Right cardiac atrium (tissue), 5 donors: ENCODE data around the gene FBLN1. TPM values are rescaled to one million over a fixed set of nuclear protein-coding genes. Genes with fewer than 3 reads are reported as not detected.

Experiments
- ATAC-seq, 2 donors: fragments of 200-7000 bp; cut with Tn5 transposase; one replicate each; pipeline versions ENCODE4 v1.8.0 to v1.9.1; 2020; ENCODE audit warnings: moderate library complexity in 2 of 2, mild to moderate bottlenecking in 1 of 2
- DNase-seq, 3 donors: peaks; one replicate each; pipeline ENCODE4 v3.0.0-alpha.2; 2020
- H3K27ac ChIP-seq: one replicate; pipeline ENCODE4 v1.5.1; 2013; ENCODE audit warnings: mild to moderate bottlenecking, low read length, control low read depth, moderate library complexity
- H3K27me3 ChIP-seq: one replicate; pipeline ENCODE4 v1.6.1; 2013; ENCODE audit not compliant: control insufficient read depth, insufficient read depth
- H3K4me1 ChIP-seq: one replicate; pipeline ENCODE4 v1.6.1; 2013; ENCODE audit warnings: low read length; ENCODE audit not compliant: control insufficient read depth, insufficient read depth
- H3K4me3 ChIP-seq: one replicate; pipeline ENCODE4 v1.5.1; 2013; ENCODE audit warnings: low read length, control low read depth
- H3K9me3 ChIP-seq: one replicate; pipeline ENCODE4 v1.6.1; 2013; ENCODE audit warnings: low read length; ENCODE audit not compliant: control insufficient read depth
- WGBS: extraction: QIAGEN DNeasy Blood & Tissue Kit; methylation state at CpG from one replicate; pipeline ENCODE4 v1.1.7; 2013; 5-methylcytosine and 5-hydroxymethylcytosine counted together
- intact Hi-C, 4 donors: fragments of 100-400 bp; cut with DNase I; formaldehyde crosslinking; loops; one replicate each; pipeline versions ENCODE4 v1.11.0 to v1.14.0; 2022 to 2023
- polyA plus RNA-seq: library from polyadenylated mRNA; stranded (reverse); fragments of 200-250 nt; gene quantifications from one replicate; pipeline ENCODE4 v1.2.3, GENCODE V29; 2013
- total RNA-seq, 4 donors: library from RNA; stranded (reverse); fragmentation: NEBNext Ultra II Directional; extraction: Animal tissue kit (Norgen Biotek cat#: 25700); gene quantifications; one replicate each; pipeline ENCODE4 v1.2.1, GENCODE V29; 2021
- donor health status: healthy with polysubstance abuse.
- donor health status: DM: no; HTN: yes; CAD: no.
- donor health status: DM: no; HTN: no; CAD: no.
- donor health status: DM: no; HTN: yes; CAD: no; lungs with severe emphysema.
- donor health status: DM: yes; HTN: yes; CAD: no.

Gene FBLN1
- total and polyA plus RNA-seq, 5 donors = 228 to 456 (median 390) TPM

DNA sequence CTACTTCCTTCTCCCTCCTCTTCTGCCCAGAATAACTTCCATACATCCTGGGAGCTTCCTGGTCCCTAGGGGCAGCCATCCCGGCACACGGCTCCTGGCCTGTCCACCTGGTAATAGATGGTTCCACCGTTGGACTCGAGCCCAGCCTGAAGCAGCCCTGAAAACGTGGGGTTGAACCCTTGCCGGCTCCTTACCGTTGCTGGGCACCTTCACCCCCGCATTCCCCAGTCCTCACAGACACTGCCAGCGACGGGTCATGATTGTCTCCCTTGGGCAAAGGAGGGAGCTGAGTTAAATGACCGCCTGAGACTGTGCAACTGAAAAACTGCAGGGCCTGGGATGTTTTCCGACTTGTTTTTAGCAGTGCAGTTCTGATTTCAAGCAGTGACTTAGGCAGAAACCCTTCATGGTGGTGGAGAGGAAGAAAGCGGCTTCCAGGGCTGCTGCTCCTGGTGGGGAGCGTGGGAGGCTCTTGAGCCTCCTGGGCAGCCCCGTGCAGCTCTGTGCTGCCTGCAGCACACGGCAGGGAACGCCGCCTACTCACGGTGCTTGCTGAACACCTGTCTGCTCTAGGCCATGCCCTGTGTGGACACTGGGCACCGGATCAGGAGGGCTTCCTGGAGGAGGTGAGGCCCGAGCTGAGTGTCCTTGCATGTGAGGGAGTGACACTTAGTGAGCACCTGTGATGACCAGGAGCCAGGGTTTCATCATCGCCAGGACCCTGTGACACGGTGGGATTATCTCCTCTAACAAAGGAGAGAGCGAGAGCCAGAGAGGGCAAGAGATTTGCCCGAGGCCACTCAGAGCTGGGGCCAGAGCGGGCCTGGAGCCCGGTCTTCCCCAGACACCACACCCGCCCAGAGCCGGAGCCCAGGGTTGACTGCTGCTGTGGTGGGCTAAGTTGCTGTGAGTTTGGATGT lies 77.4 kb downstream of the FBLN1 start:
- Histone ChIP-seq H3K4me3 (no peak overlapping the region), H3K9me3 (no peaks in the 10 kb centered on the region), H3K4me1 (no peaks in the 10 kb centered on the region), H3K27me3 (no peaks in the 10 kb centered on the region), H3K27ac (no peak overlapping the region)
- DNase-seq = peak in 2 of 3 donors; percentile 8 to 46
- no peak for ATAC-seq
- WGBS = 83% methylated on average over 29 of the region's 29 CpGs
- intact Hi-C loops = loop anchor here in 1 of 4 donors (5.0 to 10.0 kb wide), 2 partner anchors 62 to 285 kb away; no protein-coding TSS in a partner anchor

DNA sequence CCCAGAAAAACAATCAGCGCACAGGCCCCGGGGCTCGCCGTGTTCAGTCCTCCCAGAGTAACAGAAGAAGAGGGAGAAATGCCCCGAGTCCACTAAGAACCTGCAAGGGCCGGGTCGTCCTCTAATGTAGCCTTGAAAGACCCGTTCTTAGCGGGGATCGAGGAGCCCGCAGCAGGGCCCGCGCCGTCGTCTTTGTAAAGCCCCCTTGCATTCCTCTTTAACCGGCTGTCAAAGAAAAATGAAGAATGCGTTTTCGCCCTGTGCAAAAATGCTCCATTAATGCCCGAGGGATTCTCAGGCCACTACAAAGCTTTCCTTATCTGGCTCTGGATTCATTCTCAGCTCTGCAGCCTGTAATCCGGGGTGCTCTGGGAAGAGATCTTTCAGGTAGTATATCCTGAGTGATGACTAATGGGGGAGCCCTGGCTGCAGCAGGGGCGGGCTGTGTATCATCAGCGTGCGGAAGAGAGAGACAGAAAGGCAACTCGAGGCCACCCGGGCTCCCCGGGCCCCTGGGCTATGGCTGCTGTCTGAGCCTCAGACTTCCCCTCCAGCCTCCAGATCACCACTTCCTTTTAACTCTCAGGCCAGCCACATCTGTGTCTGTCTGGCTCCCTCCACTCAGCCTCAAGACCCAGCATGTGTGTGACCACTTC lies 78.2 kb downstream of the FBLN1 start:
- Histone ChIP-seq H3K4me3 (no peak overlapping the region), H3K9me3 (no peaks in the 10 kb centered on the region), H3K27ac (no peak overlapping the region), H3K4me1 (no peaks in the 10 kb centered on the region), H3K27me3 (no peaks in the 10 kb centered on the region)
- intact Hi-C loops = loop anchor here in 1 of 4 donors (5.0 to 10.0 kb wide), 2 partner anchors 61 to 284 kb away; no protein-coding TSS in a partner anchor
- WGBS = 76% methylated on average over 26 of the region's 26 CpGs
- DNase-seq = peak in 2 of 3 donors; percentile 10 to 39
- ATAC-seq = no peak

DNA sequence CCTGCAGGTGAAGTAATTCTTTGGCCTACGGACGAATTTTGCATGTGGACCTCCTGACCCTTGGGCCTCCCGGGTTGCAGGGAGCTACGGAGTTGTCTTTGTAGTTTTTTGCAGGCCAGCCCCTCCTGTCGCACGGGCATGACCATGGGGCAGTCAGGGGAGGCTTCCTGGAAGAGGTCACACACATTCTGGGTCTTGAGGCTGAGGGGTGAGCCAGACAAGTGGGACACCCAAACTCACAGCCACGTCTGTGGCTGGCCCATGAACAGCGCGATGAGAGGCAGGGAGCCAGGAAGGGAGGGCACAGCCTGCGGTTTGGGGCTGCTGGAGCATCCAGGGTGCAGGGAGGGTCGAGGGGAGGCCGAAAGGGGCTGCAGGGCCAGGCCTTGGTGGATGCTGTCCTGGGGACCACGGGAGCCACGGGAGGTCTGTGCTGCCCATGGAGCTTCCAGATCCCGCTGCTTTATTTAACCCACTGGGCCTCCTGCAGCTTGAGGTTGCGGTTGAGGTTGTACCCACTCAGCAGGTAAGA lies 78.9 kb downstream of the FBLN1 start:
- no peaks in the 10 kb centered on the region for H3K4me1 ChIP-seq
- 86% methylated on average over 16 of the region's 16 CpGs for WGBS
- ATAC-seq (no peak), DNase-seq (peak in 2 of 3 donors; percentile 14 to 42)
- H3K27me3 ChIP-seq = no peaks in the 10 kb centered on the region
- no peak overlapping the region for H3K27ac ChIP-seq
- H3K9me3 ChIP-seq = no peaks in the 10 kb centered on the region
- H3K4me3 ChIP-seq = no peak overlapping the region
- intact Hi-C loops = loop anchor here in 1 of 4 donors (5.0 to 10.0 kb wide), 2 partner anchors 61 to 283 kb away; no protein-coding TSS in a partner anchor

DNA sequence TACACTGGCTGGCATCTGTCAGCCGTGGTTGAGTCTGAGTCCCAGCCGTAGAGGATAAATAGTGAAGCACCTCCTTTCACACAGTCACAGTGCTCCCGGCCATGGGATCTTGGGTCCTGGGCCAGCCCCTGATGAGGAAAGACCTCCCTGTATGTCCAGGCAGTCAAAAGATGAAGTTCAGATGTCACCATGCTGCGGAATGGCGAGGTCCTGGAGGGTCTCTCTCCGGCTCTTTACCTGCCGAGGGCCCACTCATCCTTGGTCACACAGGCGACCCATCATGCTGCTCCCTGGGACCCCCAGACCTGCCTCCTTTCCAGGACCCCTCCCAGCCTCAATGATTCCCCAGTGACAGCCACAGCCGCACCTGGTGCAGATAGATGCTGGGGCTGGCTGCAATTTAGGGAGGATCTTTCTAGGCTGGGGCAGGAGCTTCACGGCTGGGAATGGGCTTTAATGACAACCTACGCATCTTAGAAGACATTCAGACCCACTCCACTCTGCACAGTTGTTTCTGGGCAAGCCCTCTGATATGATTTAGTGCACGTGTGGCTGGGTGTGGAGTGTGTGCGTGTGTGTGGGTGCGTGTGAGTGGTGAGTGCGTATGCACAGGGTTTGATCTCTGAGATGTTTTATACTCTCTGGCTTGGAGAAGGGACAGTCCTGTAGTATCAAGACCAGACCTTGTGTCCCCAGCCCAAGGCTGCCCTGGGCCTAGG lies 79.7 kb downstream of the FBLN1 start:
- H3K27me3 ChIP-seq = no peaks in the 10 kb centered on the region
- no peaks in the 10 kb centered on the region for H3K4me1 ChIP-seq
- DNase-seq = peak in 2 of 3 donors; percentile 10 to 27
- WGBS = 76% methylated on average over 15 of the region's 15 CpGs
- H3K9me3 ChIP-seq = no peaks in the 10 kb centered on the region
- intact Hi-C loops = loop anchor here in 1 of 4 donors (5.0 to 10.0 kb wide), 2 partner anchors 60 to 282 kb away; no protein-coding TSS in a partner anchor
- no peak overlapping the region for H3K27ac ChIP-seq
- ATAC-seq = no peak
- no peak overlapping the region for H3K4me3 ChIP-seq

DNA sequence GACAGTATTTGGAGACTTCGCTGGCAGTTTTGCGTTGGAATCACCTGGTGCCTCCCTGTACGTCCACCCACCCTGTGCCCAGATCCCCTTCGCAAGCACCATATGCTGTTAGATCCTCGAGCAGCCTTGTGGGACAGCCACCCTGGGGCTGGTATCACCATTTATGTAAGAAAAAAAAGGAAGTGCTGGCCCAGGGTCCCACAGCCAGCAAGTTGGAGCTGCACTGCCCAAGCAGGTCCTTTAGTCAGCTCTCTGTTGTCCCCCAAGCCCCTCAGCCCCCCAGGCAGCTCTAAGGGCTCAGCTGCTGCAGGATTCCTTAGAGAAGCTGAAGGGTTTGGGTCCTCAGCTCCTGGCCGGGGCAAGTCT lies 80.3 kb downstream of the FBLN1 start:
- Histone ChIP-seq H3K4me1 (no peaks in the 10 kb centered on the region), H3K9me3 (no peaks in the 10 kb centered on the region), H3K27me3 (no peaks in the 10 kb centered on the region), H3K27ac (no peak overlapping the region), H3K4me3 (no peak overlapping the region)
- intact Hi-C loops = loop anchor here in 1 of 4 donors (5.0 to 10.0 kb wide), 2 partner anchors 59 to 282 kb away; no protein-coding TSS in a partner anchor
- WGBS = 78% methylated on average over 6 of the region's 6 CpGs
- DNase-seq = peak in 2 of 3 donors; percentile 5 to 16
- no peak for ATAC-seq

DNA sequence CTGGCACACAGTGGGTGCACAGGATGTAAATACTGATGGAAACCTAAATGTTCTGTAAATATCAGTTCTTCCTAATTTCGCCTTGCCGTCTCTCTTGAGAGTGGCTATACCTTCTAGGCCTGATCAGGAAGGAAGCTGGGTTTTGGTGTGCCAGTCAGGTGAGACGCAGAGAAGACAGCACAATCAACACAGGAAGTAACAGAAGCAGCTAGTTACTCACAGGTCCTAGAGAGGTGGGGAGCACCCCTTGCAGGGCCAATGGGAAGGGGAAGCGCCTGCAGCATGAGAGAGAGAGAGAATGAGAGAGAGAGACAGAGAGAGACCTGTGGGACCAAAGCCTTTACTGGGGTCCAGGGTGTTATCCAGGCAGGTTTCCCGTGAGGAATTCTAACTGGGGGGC lies 80.8 kb downstream of the FBLN1 start:
- peak in 1 of 3 donors; percentile 2 for DNase-seq
- Histone ChIP-seq H3K9me3 (no peaks in the 10 kb centered on the region), H3K27me3 (no peaks in the 10 kb centered on the region), H3K4me1 (no peaks in the 10 kb centered on the region), H3K27ac (no peak overlapping the region), H3K4me3 (no peak overlapping the region)
- WGBS = 82% methylated on average over 5 of the region's 5 CpGs
- no peak for ATAC-seq
- intact Hi-C loops = loop anchor here in 1 of 4 donors (5.0 to 10.0 kb wide), 2 partner anchors 59 to 281 kb away; no protein-coding TSS in a partner anchor

DNA sequence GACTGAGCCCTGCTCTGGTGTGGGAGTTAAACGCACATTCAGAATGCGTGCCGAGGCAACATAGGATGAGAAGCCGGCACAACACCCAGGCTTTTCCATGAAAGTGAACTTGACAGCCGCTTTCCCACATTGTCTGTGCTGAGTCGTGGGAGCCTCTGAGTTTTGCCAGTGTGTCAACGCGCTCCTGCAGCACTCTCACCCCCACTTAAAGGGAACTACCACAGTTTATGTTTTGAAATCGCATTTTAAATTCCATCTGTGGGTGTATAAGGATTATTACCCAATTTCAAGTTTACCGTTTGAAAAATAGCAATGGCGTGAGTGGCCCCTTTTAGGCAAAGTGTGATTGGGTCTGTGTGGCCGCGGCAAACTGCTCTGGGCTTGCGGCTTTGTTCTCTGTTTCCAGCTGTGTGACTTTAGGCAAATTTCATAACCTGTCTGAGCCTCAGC lies 81.5 kb downstream of the FBLN1 start:
- DNase-seq = peak in 2 of 3 donors; percentile 14
- no peaks in the 10 kb centered on the region for H3K9me3 ChIP-seq
- no peak overlapping the region for H3K4me3 ChIP-seq
- ATAC-seq = no peak
- H3K27me3 ChIP-seq = no peaks in the 10 kb centered on the region
- H3K4me1 ChIP-seq = no peaks in the 10 kb centered on the region
- intact Hi-C loops = loop anchor here in 1 of 4 donors (5.0 to 10.0 kb wide), 2 partner anchors 58 to 281 kb away; no protein-coding TSS in a partner anchor
- H3K27ac ChIP-seq = no peak overlapping the region
- 67% methylated on average over 14 of the region's 14 CpGs for WGBS

DNA sequence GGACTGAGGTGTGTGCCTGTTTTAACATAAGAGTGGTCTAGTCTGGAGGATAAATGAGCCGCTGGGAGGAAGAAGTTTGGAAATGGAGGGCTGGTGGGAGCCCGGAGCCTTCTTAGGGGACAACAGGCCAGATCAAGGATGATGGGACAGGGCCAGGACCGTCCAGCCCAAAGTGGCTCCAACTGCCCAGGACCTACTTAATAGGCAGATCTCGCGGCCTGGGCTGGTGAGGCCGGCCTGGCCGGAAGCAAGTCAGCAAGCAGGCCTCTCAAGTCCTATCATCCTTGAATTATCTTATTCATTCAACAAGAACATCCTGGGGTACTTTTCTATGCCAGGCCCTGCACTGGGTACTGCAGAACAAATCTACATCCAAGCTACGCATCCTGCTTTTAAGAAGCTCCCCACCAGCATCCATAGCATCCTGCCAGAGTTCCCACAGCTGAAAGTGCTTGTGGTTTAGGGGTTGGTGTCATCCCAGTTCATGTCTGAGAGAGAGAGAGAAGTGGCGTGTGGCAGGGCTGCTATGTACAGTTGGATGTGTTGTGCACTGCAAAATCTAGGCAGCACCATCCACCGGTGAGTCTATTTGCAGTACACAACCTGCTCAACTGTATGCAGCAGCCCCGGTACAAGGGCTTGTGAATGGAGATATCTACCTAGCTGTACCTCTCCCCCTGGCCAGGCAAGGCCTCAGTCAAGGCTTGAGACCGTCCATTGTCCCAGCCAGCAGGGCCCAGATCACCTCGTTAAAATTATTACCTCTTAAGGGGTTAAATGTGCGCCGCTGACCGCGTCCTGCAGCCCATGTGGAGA lies 82.1 kb downstream of the FBLN1 start:
- Histone ChIP-seq H3K4me1 (no peaks in the 10 kb centered on the region), H3K4me3 (no peak overlapping the region), H3K27ac (no peak overlapping the region), H3K27me3 (no peaks in the 10 kb centered on the region), H3K9me3 (no peaks in the 10 kb centered on the region)
- peak in 2 of 3 donors; percentile 7 to 47 for DNase-seq
- ATAC-seq = no peak
- intact Hi-C loops = loop anchor here in 1 of 4 donors (5.0 to 10.0 kb wide), 2 partner anchors 57 to 280 kb away; no protein-coding TSS in a partner anchor
- WGBS = 74% methylated on average over 17 of the region's 17 CpGs

DNA sequence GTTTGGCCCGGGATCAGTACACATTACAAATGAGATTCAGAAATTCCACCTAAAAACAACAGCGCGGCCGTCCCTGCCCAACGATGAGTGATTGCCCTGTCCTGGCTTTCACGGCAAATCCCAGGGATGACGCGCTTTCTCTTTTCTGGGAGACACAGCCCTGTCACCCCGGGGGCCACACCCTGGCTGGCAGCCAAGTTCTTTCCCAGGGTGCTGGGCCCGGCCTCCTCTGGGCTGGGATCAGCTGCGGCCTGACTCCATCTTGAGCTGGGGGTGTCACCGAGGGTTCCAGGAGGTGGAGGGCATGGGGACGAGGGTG lies 82.7 kb downstream of the FBLN1 start:
- Histone ChIP-seq H3K9me3 (no peaks in the 10 kb centered on the region), H3K4me1 (no peaks in the 10 kb centered on the region), H3K27ac (no peak overlapping the region), H3K27me3 (no peaks in the 10 kb centered on the region), H3K4me3 (no peak overlapping the region)
- DNase-seq (peak; percentile 55 to 84 (median 73)), ATAC-seq (peak in 1 of 2 donors; percentile 22)
- intact Hi-C loops = loop anchor here in 1 of 4 donors (10.0 kb wide), 1 partner anchor 279 kb away; no protein-coding TSS in a partner anchor
- 48% methylated on average over 13 of the region's 13 CpGs for WGBS
